ENCODE measurements around the gene DNAJB12. TPM values are rescaled to one million over a fixed set of nuclear protein-coding genes. Genes with fewer than 3 reads are reported as not detected.

The DNAJB12 gene
- total RNA-seq, 1 donor from 2014 or later: 20.5 TPM

GRCh38 chr10:72332423-72333111 lies 22.2 kb downstream of the DNAJB12 start:
- Mint-ChIP-seq H3K4me3 (ENCODE audit: unreplicated experiment) (no peak overlapping the region), H3K4me1 (ENCODE audit: unreplicated experiment) (peaks cover 17% of the 10 kb centered on the region), H3K36me3 (ENCODE audit: low read depth, unreplicated experiment) (peaks cover 12% of the 10 kb centered on the region), H3K27ac (ENCODE audit: unreplicated experiment) (peak overlapping the region; percentile 11), H3K9me3 (ENCODE audit: unreplicated experiment) (no peaks in the 10 kb centered on the region), H3K27me3 (ENCODE audit: unreplicated experiment) (peaks cover 10% of the 10 kb centered on the region)
- no peak for DNase-seq (ENCODE audit: low spot score)
- TF ChIP-seq CTCF (IDR thresholded peaks at IDR 0.05; ENCODE audit: unreplicated experiment): no peak

- Mint-ChIP-seq H3K27ac (ENCODE audit: unreplicated experiment) (no peak overlapping the region), H3K9me3 (ENCODE audit: unreplicated experiment) (no peaks in the 10 kb centered on the region), H3K4me1 (ENCODE audit: unreplicated experiment) (peaks cover 19% of the 10 kb centered on the region), H3K27me3 (ENCODE audit: unreplicated experiment) (peaks cover 10% of the 10 kb centered on the region), H3K4me3 (ENCODE audit: unreplicated experiment) (no peak overlapping the region), H3K36me3 (ENCODE audit: low read depth, unreplicated experiment) (peaks cover 12% of the 10 kb centered on the region)
- TF ChIP-seq CTCF (IDR thresholded peaks at IDR 0.05; ENCODE audit: unreplicated experiment): no peak
- peak; percentile 56 for DNase-seq (ENCODE audit: low spot score)
Measured at GRCh38 chr10:72331575-72332422, 22.9 kb downstream of the DNAJB12 start.

- H3K9me3 Mint-ChIP-seq (ENCODE audit: unreplicated experiment): no peaks in the 10 kb centered on the region
- peaks cover 9% of the 10 kb centered on the region for H3K36me3 Mint-ChIP-seq (ENCODE audit: low read depth, unreplicated experiment)
- peak overlapping the region; percentile 42 for H3K27ac Mint-ChIP-seq (ENCODE audit: unreplicated experiment)
- H3K4me3 Mint-ChIP-seq (ENCODE audit: unreplicated experiment): no peak overlapping the region
- H3K27me3 Mint-ChIP-seq (ENCODE audit: unreplicated experiment): peaks cover 13% of the 10 kb centered on the region
- peaks cover 26% of the 10 kb centered on the region for H3K4me1 Mint-ChIP-seq (ENCODE audit: unreplicated experiment)
- no peak for TF ChIP-seq CTCF (IDR thresholded peaks at IDR 0.05; ENCODE audit: unreplicated experiment)
- DNase-seq (ENCODE audit: low spot score): no peak
Measured at GRCh38 chr10:72330069-72330426, 24.7 kb downstream of the DNAJB12 start.

GRCh38 chr10:72329290-72330068 lies 25.2 kb downstream of the DNAJB12 start:
- peaks cover 31% of the 10 kb centered on the region for H3K4me1 Mint-ChIP-seq (ENCODE audit: unreplicated experiment)
- H3K36me3 Mint-ChIP-seq (ENCODE audit: low read depth, unreplicated experiment): peaks cover 8% of the 10 kb centered on the region
- H3K27me3 Mint-ChIP-seq (ENCODE audit: unreplicated experiment): peaks cover 13% of the 10 kb centered on the region
- no peak overlapping the region for H3K27ac Mint-ChIP-seq (ENCODE audit: unreplicated experiment)
- H3K4me3 Mint-ChIP-seq (ENCODE audit: unreplicated experiment): no peak overlapping the region
- DNase-seq (ENCODE audit: low spot score): no peak
- TF ChIP-seq CTCF (IDR thresholded peaks at IDR 0.05; ENCODE audit: unreplicated experiment): no peak
- no peaks in the 10 kb centered on the region for H3K9me3 Mint-ChIP-seq (ENCODE audit: unreplicated experiment)
